ENCODE results near the gene NANS.
A peak's percentile ranks its signal among the peaks of the same experiment; 100 is the strongest.
"Not testable (repeated sequence)": the region's sequence is repeated elsewhere in the genome, so short reads cannot be mapped to it uniquely, and the experiment has no call there.

NANS gene

DNA sequence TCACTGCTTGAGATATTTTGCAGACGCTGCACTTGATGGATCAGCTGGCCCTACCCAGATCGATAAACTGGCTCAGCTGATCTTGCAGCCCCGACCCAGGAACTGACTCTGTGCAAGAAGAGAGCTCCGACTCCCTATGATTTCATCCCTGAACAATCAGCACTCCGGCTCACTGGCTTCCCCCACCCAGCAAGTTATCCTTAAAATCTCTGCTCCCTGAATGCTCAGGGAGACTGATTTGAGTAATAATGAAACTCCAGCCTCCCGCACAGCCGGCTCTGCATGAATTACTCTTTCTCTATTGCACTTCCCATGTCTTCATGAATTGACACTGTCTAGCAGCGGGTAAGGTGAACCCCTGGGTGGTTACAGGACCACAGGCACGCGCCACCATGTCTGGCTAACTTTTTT, 16.9 kb upstream of the NANS start:
- DNase-seq (ENCODE audit: low read depth) = no peak

GRCh38 chr9:98040212-98040611, 16.3 kb upstream of the NANS start:
- DNase-seq (ENCODE audit: low read depth) = no peak

- no peak for DNase-seq (ENCODE audit: low read depth)
Observed at GRCh38 chr9:98043915-98044314, 12.6 kb upstream of the NANS start.

DNA sequence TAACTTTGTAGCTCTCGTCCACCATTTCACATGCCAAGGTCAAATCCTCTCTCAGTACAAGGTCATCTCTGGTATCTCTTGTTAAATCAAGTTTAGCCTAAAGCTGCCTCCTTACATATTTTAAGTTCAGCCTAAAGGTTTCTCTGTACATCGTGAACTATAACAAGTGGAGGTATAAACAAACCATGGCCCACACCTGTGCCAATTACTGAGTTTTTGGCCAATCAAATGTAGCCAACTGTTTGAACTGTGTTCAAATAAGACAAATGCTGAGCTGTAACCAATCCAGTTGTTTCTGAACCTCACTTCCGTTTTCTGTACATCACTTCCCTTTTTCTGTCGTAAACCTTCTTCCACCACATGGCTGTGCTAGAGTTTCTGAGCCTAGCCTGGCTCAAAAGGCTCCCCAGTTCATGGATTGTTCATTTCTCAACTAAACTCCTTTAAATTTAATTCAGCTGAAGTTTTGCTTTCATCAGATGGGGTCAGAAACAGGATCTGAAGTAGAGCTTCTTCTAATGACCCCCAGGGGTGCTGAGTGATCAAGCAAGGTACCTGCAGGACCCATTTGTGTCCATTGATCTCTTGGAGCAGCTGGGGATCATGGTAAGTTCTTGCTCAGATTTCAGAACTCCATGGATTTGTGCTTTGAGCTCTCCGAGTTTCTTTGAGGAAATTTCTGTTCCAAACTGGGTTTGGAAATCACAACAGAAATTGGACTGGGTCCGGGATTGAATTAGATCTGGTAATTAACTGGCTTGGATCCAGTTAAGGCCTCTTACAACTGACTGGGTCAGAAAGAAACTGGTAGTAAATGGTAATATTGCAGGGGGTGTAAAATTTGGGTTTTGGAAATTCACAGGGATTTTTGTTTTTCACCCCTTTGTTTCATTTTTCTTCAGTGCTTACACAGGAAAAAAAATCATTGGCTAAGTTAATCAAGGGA, 11.0 kb upstream of the NANS start:
- DNase-seq (ENCODE audit: low read depth) = no peak

- DNase-seq (ENCODE audit: low read depth) = no peak
Observed at GRCh38 chr9:98046180-98046543, 10.4 kb upstream of the NANS start.

- DNase-seq (ENCODE audit: low read depth) = no peak
Observed at GRCh38 chr9:98047002-98047401, 9.5 kb upstream of the NANS start.

GRCh38 chr9:98049288-98050072, 7.1 kb upstream of the NANS start:
- no peak for DNase-seq (ENCODE audit: low read depth)

DNA sequence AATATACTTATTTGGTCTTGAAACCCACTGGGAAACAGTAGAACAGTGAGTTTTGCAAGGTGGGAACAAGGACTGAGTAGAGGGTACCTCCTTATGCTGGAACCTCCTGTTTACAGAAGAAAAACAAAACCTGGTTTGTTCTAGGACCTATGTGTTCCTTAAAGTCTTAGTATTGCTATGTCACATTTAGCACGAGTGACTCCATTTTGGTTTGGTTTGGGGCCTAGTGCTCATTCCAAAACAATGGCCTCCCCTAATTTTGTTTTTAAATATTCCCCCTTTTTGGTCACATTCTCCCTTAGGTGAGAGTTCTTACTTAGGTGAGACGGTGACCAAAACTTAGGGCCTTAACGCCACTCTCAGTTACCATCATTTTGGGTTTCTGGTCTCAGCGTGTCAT, 6.2 kb upstream of the NANS start:
- no peak for DNase-seq (ENCODE audit: low read depth)

DNA sequence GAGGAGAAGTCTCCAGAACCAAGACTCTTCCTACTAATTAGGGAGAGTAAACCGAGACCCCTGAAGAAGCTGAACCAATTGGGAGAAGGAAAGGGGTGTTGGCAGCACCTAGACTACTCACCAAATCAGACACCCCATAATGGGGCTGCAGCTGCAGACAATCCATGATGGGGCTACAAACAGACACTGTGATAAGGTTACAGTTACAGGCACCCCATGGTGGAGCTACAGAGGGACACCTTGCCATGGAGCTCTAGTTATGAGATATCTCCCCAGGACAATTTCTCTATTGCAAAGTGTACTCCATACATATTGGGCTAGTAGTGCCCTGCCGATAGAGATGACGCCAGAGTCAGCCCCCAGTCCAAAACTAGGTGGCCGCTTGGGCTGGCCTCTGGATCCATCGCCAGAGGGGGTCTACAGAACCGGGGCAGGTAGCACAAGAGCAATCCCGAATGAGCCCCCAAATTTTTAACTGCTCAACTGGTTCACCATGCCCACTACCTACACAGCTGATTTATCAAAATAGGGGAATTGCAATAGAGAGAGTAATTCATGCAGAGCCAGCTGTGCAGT, 2.1 kb upstream of the NANS start:
- DNase-seq (ENCODE audit: low read depth) = no peak

DNA sequence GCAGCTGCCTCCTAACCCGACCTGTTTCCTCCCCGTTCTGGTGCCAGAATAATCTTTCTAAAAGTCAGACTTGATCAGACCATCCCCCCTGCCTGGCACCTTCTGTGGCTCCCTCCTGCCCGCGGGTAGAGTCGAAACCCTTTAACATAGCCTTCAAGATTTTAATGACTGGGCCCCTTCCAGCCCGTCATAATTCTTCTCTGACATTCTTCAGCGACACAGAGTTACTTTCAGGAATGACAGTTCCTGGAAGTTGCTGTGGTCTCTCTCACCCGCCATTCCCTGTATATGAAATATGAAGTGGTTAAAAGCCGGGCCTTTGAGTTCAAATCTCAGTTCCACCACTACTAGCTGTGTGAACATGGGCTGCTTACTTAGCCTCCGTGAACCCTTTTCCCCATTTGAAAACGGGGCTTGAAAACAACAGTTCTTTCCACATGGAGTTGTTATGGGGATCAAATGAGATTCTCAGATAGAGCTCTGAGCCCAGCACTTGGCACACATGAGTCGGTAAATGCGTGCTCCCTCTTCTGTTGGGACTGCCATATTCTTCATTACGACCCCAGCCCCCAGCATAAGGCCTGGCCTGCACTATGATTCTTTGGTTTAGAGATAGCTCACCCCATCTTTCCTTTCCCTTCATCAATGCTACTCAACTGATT, 737 bp downstream of the NANS start:
- no peak for DNase-seq (ENCODE audit: low read depth)

DNA sequence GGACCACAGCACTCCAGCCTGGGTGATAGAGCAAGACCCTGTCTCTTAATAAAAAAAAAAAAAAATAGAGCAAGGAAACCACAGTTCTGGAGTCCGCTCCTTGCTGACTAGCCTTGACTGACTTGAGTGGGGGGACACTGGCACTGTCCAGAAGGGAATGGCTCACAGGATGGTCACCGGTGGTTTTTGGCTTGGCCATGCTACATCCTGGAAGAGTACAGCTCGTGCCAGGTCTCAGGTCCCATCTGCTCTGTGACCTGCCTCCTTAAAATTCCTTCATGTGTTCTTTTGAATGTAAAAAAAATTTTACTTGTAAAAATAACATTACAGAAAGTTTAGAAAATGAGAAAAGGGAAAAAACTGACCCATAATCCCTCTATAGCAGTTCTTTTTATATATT, 5.6 kb downstream of the NANS start:
- no peak for DNase-seq (ENCODE audit: low read depth)

- no peak for DNase-seq (ENCODE audit: low read depth)
Observed at GRCh38 chr9:98064623-98065392, 8.3 kb downstream of the NANS start.

GRCh38 chr9:98066235-98066634, 9.7 kb downstream of the NANS start:
- DNase-seq (ENCODE audit: low read depth) = no peak

DNA sequence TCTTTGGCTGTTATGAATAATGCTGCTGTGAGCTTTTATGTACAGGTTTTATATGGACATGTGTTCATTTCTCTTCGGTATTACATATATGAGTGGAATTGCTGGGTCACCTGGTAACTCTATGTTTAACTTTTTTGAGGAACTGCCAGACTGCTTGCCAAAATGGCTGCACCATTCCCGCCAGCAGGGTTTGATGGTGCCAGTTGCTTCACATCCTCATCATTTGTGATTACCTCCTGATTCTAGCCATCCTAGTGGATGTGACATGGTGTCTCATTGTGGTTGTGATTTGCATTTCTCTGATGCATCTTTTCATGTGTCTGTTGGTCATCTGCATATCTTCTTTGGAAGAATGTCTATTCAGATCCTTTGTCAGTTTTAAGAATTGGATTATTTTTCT, 10.7 kb downstream of the NANS start:
- no peak for DNase-seq (ENCODE audit: low read depth)

DNA sequence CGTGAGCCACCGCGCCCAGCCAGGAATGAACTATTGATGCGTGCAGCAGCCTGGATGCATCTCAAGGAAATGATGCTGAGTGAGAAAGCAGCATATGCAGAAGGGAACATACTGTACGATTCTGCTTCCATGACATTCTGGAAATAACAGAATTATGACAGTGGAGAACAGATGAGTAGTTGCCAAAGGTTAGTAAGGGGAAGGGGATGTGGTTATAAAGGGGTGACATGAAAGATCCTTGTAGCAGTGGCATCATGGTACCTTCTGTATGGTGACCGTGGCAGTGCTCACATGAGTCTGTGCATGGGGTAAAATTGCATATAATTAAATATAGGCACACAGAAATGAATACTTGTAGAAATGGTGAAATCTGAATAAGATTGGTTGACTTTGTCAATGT, 13.0 kb downstream of the NANS start:
- DNase-seq (ENCODE audit: low read depth) = no peak

GRCh38 chr9:98070704-98071103, 14.2 kb downstream of the NANS start:
- DNase-seq (ENCODE audit: low read depth) = no peak

DNA sequence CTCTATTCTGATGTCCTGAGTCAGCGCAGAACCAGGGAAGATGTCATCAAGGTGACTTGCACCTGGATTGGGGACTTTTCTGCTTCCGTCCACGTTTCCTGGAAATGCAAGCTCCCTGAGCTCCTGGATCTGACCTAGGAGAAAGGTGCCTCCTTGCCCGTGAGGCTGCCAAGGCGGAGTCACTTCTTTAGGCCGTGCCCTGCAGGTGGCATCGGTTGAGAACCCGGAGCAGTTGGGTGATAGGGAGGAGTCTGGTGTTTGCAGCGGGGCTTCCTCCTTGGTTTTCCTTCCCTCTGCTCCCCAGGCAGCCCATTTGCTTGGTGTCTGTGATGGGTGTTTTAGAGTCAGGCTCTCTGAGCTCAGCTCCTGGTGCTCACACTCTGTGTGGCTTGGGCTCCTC, 15.2 kb downstream of the NANS start:
- no peak for DNase-seq (ENCODE audit: low read depth)

GRCh38 chr9:98074115-98074990, 17.8 kb downstream of the NANS start:
- DNase-seq (ENCODE audit: low read depth) = peak; percentile 53

- no peak for DNase-seq (ENCODE audit: low read depth)
Observed at GRCh38 chr9:98075332-98075805, 18.8 kb downstream of the NANS start.

DNA sequence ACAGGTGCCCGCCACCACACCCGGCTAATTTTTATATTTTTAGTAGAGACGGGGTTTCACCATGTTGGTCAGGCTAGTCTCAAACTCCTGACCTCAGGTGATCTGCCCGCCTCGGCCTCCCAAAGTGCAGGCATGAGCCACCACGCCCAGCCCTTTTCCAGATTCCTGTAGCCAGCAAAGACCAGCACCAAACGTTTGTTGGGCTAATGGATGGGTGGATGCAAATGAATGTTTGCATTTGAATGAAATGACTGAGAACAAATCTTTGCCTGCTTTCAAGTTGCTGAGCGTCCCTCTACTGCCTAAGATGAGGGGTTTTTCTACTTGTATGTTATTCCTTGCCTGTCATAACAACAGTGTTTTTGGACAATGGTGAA, 20.0 kb downstream of the NANS start:
- DNase-seq (ENCODE audit: low read depth) = not testable (repeated sequence)

DNA sequence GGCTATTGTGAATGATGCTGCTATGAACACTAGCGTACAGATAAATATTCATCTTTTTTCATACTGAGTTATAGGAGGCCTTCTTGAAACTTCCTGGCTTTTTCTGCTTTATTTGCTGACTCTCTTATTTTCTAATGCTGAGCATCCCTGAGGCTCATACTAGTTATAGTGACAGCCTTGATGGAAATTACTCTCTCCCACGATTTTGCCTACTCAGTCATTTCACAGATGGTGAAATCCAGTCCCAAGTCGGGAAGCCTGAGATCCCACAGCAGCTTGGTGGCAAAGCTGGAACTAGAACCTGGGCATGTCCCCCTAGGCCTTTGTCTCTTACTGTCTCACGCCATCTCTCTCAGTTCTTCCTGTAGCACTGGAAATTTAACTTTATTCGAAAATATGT, 22.4 kb downstream of the NANS start:
- no peak for DNase-seq (ENCODE audit: low read depth)

Data from activated T-helper 9 cell treated with anti-CD3 and anti-CD28 coated beads, Interleukin-2, amount 50 U/mL, for 16 hours (primary cell).